T1000 (cell line): ENCODE data around the gene CHST9.
"Not testable (repeated sequence)": the region's sequence is repeated elsewhere in the genome, so short reads cannot be mapped to it uniquely, and the experiment has no call there.

Experiments used
- DNase-seq: peaks from one replicate; lab custom pipeline; 2025; ENCODE audit warnings: mixed read lengths; lab: John Stamatoyannopoulos, UW

The CHST9 gene

GRCh38 chr18:27004056-27004829 is 180.9 kb downstream of the CHST9 start:
- no peak for DNase-seq

- DNase-seq = no peak
These were observed 185.3 kb downstream of the CHST9 start for GRCh38 chr18:26999797-27000196.

GRCh38 chr18:26993568-26993967 is 191.5 kb downstream of the CHST9 start:
- DNase-seq = no peak

GRCh38 chr18:26992926-26993325 is 192.2 kb downstream of the CHST9 start:
- DNase-seq = no peak

- DNase-seq = no peak
These were observed 195.3 kb downstream of the CHST9 start for GRCh38 chr18:26989842-26990241.

GRCh38 chr18:26981360-26982082 is 203.6 kb downstream of the CHST9 start:
- no peak for DNase-seq

- no peak for DNase-seq
These were observed 206.2 kb downstream of the CHST9 start for GRCh38 chr18:26978812-26979341.

- DNase-seq = no peak
These were observed 207.3 kb downstream of the CHST9 start for GRCh38 chr18:26977781-26978180.

- DNase-seq = no peak
These were observed 208.9 kb downstream of the CHST9 start for GRCh38 chr18:26976206-26976605.

GRCh38 chr18:26972549-26972948 is 212.6 kb downstream of the CHST9 start:
- not testable (repeated sequence) for DNase-seq

GRCh38 chr18:26971409-26971808 is 213.7 kb downstream of the CHST9 start:
- peak; percentile 20 for DNase-seq

GRCh38 chr18:26970637-26971036 is 214.5 kb downstream of the CHST9 start:
- no peak for DNase-seq

GRCh38 chr18:26965206-26965605 is 219.9 kb downstream of the CHST9 start:
- no peak for DNase-seq

GRCh38 chr18:26963292-26963691 is 221.8 kb downstream of the CHST9 start:
- no peak for DNase-seq

- DNase-seq = no peak
These were observed 223.3 kb downstream of the CHST9 start for GRCh38 chr18:26961839-26962238.

- DNase-seq = no peak
These were observed 224.2 kb downstream of the CHST9 start for GRCh38 chr18:26960911-26961310.

- DNase-seq = no peak
These were observed 228.2 kb downstream of the CHST9 start for GRCh38 chr18:26956863-26957262.

- no peak for DNase-seq
These were observed 236.4 kb downstream of the CHST9 start for GRCh38 chr18:26948703-26949102.

GRCh38 chr18:26943906-26944305 is 241.2 kb downstream of the CHST9 start:
- no peak for DNase-seq

GRCh38 chr18:26941584-26941983 is 243.5 kb downstream of the CHST9 start:
- no peak for DNase-seq

- no peak for DNase-seq
These were observed 244.2 kb downstream of the CHST9 start for GRCh38 chr18:26940744-26941398.

- DNase-seq = no peak
These were observed 253.4 kb downstream of the CHST9 start for GRCh38 chr18:26931659-26932058.

GRCh38 chr18:26930630-26931029 is 254.5 kb downstream of the CHST9 start:
- no peak for DNase-seq
